GM23248 (cell line): ENCODE measurements around the gene PAX1. TPM values are rescaled to one million over a fixed set of nuclear protein-coding genes. Genes with fewer than 3 reads are reported as not detected.

Source experiments
- DNase-seq: peaks from one replicate; pipeline ENCODE4 v3.0.0-alpha.2; 2015
- H2AFZ ChIP-seq: fragments of 200-600 bp; sonication (generic); 2 replicates; pipeline ENCODE4 v1.6.1; 2016; ENCODE audit warnings: antibody characterized with exemption
- H3F3A ChIP-seq: fragments of 200-600 bp; sonication (generic); 2 replicates; pipeline ENCODE4 v1.6.1; 2016; ENCODE audit warnings: mild to moderate bottlenecking, antibody characterized with exemption, mixed run types; ENCODE audit not compliant: insufficient read depth
- H3K27ac ChIP-seq: fragments of 200-600 bp; sonication (generic); 2 replicates; pipeline ENCODE4 v1.5.1; 2016; ENCODE audit warnings: mild to moderate bottlenecking
- H3K27me3 ChIP-seq: fragments of 200-600 bp; sonication (generic); replicated peaks from 2 replicates; pipeline ENCODE4 v1.6.1; 2016; ENCODE audit warnings: mild to moderate bottlenecking; ENCODE audit not compliant: insufficient read depth
- H3K36me3 ChIP-seq: fragments of 200-600 bp; sonication (generic); 2 replicates; pipeline ENCODE4 v1.6.1; 2016; ENCODE audit warnings: low read depth, mild to moderate bottlenecking
- H3K4me1 ChIP-seq: fragments of 200-600 bp; sonication (generic); 2 replicates; pipeline ENCODE4 v1.6.1; 2016; ENCODE audit warnings: mild to moderate bottlenecking; ENCODE audit not compliant: insufficient read depth
- H3K4me2 ChIP-seq: fragments of 200-600 bp; sonication (generic); one replicate; pipeline ENCODE4 v1.6.1; 2016; ENCODE audit warnings: mild to moderate bottlenecking; ENCODE audit not compliant: unreplicated experiment
- H3K4me3 ChIP-seq: fragments of 200-600 bp; sonication (generic); 2 replicates; pipeline ENCODE4 v1.5.1; 2016; ENCODE audit warnings: mild to moderate bottlenecking
- H3K79me2 ChIP-seq: fragments of 200-600 bp; sonication (generic); 2 replicates; pipeline ENCODE4 v1.6.1; 2016; ENCODE audit warnings: mild to moderate bottlenecking; ENCODE audit not compliant: insufficient read depth
- H3K9ac ChIP-seq: fragments of 200-600 bp; sonication (generic); 2 replicates; pipeline ENCODE4 v1.6.1; 2016; ENCODE audit warnings: mild to moderate bottlenecking
- H3K9me2 ChIP-seq: fragments of 200-600 bp; sonication (generic); 2 replicates; pipeline ENCODE4 v1.6.1; 2016; ENCODE audit warnings: mixed run types, mild to moderate bottlenecking, moderate library complexity; ENCODE audit not compliant: insufficient read depth
- H3K9me3 ChIP-seq: fragments of 200-600 bp; sonication (generic); one replicate; pipeline ENCODE4 v1.6.1; 2017; ENCODE audit warnings: low read depth
- H4K20me1 ChIP-seq: fragments of 200-600 bp; sonication (generic); 2 replicates; pipeline ENCODE4 v1.6.0; 2016; ENCODE audit not compliant: insufficient read depth
- EZH2 ChIP-seq: fragments of 200-600 bp; sonication (generic); IDR thresholded peaks from 2 replicates; pipeline ENCODE4 v1.6.1; 2018; ENCODE audit warnings: antibody characterized with exemption, mild to moderate bottlenecking; ENCODE audit not compliant: insufficient read depth, poor library complexity, severe bottlenecking
- EZH2phosphoT487 ChIP-seq: fragments of 200-600 bp; sonication (generic); IDR thresholded peaks from 2 replicates; pipeline ENCODE4 v1.6.1; 2018; ENCODE audit warnings: antibody characterized with exemption, moderate library complexity, mild to moderate bottlenecking, low read depth; ENCODE audit not compliant: insufficient read depth
- WGBS, 2 experiments: methylation state at CpG; one replicate each; pipeline ENCODE4 v1.1.6; 2015 to 2017; ENCODE audit warnings: low lambda C conversion rate in 2 of 2, low coverage in 1 of 2; ENCODE audit errors: missing lambda C conversion rate in 2 of 2; 5-methylcytosine and 5-hydroxymethylcytosine counted together
- in situ Hi-C: fragments of 300-500 bp; cut with MboI; formaldehyde crosslinking; loops from 2 replicates; pipeline ENCODE4 v1.15.0; 2020
- polyA plus RNA-seq: library from polyadenylated mRNA; unstranded; fragments of >200 nt; fragmentation: Nextera tagmentation; extraction: Ambion mirVana; gene quantifications from 2 replicates; pipeline ENCODE4 v1.2.1, GENCODE V29; 2016
- total RNA-seq: library from RNA; depleted of rRNA; stranded (reverse); fragments of >200 nt; shearing (Covaris generic); gene quantifications from 2 replicates; pipeline ENCODE4 v1.2.3, GENCODE V29; 2014

PAX1 gene
- total and polyA plus RNA-seq, 2 experiments from 2014 or later, result not detected

GRCh38 chr20:21707999-21708737 is 2.7 kb downstream of the PAX1 start:
- TF ChIP-seq EZH2phosphoT487, result no peak
- Histone ChIP-seq H3K36me3 (no peaks in the 10 kb centered on the region), H3K9me3 (no peaks in the 10 kb centered on the region), H3K9me2 (no peaks in the 10 kb centered on the region), H3F3A (no peaks in the 10 kb centered on the region), H3K4me1 (no peaks in the 10 kb centered on the region), H3K79me2 (no peaks in the 10 kb centered on the region), H3K4me2 (no peak overlapping the region), H3K27me3 (peaks cover 12% of the 10 kb centered on the region), H4K20me1 (no peaks in the 10 kb centered on the region), H3K4me3 (no peak overlapping the region), H3K9ac (no peak overlapping the region), H3K27ac (no peak overlapping the region), H2AFZ (no peak overlapping the region)
- DNase-seq, result no peak
- in situ Hi-C loops, result loop anchor here (25.0 kb wide), 1 partner anchor 404 kb away; no protein-coding TSS in a partner anchor
- WGBS, 2 experiments, result 66 to 69% methylated on average over 26 to 33 of the region's 33 CpGs

GRCh38 chr20:21708738-21709534 is 3.5 kb downstream of the PAX1 start:
- Histone ChIP-seq H3K9me2 (no peaks in the 10 kb centered on the region), H2AFZ (no peak overlapping the region), H3K4me2 (no peak overlapping the region), H3K27me3 (peaks cover 6% of the 10 kb centered on the region; the same call in 1 of the 2 replicates), H3K4me3 (no peak overlapping the region), H3K36me3 (no peaks in the 10 kb centered on the region), H3K9ac (no peak overlapping the region), H3F3A (no peaks in the 10 kb centered on the region), H3K4me1 (no peaks in the 10 kb centered on the region), H3K27ac (no peak overlapping the region), H3K9me3 (no peaks in the 10 kb centered on the region), H3K79me2 (no peaks in the 10 kb centered on the region), H4K20me1 (no peaks in the 10 kb centered on the region)
- DNase-seq, result no peak
- in situ Hi-C loops, result loop anchor here (25.0 kb wide), 1 partner anchor 403 kb away; no protein-coding TSS in a partner anchor
- TF ChIP-seq EZH2 (no peak), EZH2phosphoT487 (no peak)
- 76 to 79% methylated on average over 41 to 43 of the region's 43 CpGs for WGBS, 2 experiments

GRCh38 chr20:21709535-21709904 is 4.1 kb downstream of the PAX1 start:
- Histone ChIP-seq H3K4me2 (no peak overlapping the region), H3K4me3 (no peak overlapping the region), H3K79me2 (no peaks in the 10 kb centered on the region), H3K9me3 (no peaks in the 10 kb centered on the region), H4K20me1 (no peaks in the 10 kb centered on the region), H3K27me3 (peaks cover 6% of the 10 kb centered on the region; the same call in 1 of the 2 replicates), H3K4me1 (no peaks in the 10 kb centered on the region), H2AFZ (no peak overlapping the region), H3F3A (no peaks in the 10 kb centered on the region), H3K9ac (no peak overlapping the region), H3K9me2 (no peaks in the 10 kb centered on the region), H3K27ac (no peak overlapping the region), H3K36me3 (no peaks in the 10 kb centered on the region)
- WGBS, 2 experiments, result 59 to 66% methylated on average over 6 of the region's 6 CpGs
- no peak for TF ChIP-seq EZH2
- TF ChIP-seq EZH2phosphoT487, result no peak
- no peak for DNase-seq
- in situ Hi-C loops, result loop anchor here (25.0 kb wide), 1 partner anchor 403 kb away; no protein-coding TSS in a partner anchor

- Histone ChIP-seq H3K27me3 (peaks cover 6% of the 10 kb centered on the region; the same call in 1 of the 2 replicates), H4K20me1 (no peaks in the 10 kb centered on the region), H3K9me2 (no peaks in the 10 kb centered on the region), H3K9me3 (no peaks in the 10 kb centered on the region), H3K4me1 (no peaks in the 10 kb centered on the region), H3K4me2 (no peak overlapping the region), H3K27ac (no peak overlapping the region), H2AFZ (no peak overlapping the region), H3F3A (no peaks in the 10 kb centered on the region), H3K4me3 (no peak overlapping the region), H3K79me2 (no peaks in the 10 kb centered on the region), H3K36me3 (no peaks in the 10 kb centered on the region), H3K9ac (no peak overlapping the region)
- WGBS, 2 experiments, result 26 to 31% methylated on average over 3 of the region's 3 CpGs
- TF ChIP-seq EZH2, result no peak
- no peak for TF ChIP-seq EZH2phosphoT487
- no peak for DNase-seq
- in situ Hi-C loops, result loop anchor here (25.0 kb wide), 1 partner anchor 402 kb away; no protein-coding TSS in a partner anchor
Observed at GRCh38 chr20:21710341-21710740, 4.9 kb downstream of the PAX1 start.
